GM12875 (cell line): ENCODE measurements around the gene CITED4.

Source experiments
- H3K4me3 ChIP-seq: one replicate; pipeline ENCODE4 v1.5.1; 2011; ENCODE audit warnings: low read depth, low read length, control low read depth
- CTCF ChIP-seq: IDR thresholded peaks from 2 replicates; pipeline ENCODE4 v1.5.1; 2011; ENCODE audit warnings: low read depth, mild to moderate bottlenecking, control low read depth, inconsistent platforms, low read length, moderate library complexity, borderline replicate concordance; ENCODE audit not compliant: insufficient read depth

CITED4 gene

GRCh38 chr1:40853885-40854170 is 8.3 kb downstream of the CITED4 start:
- H3K4me3 ChIP-seq: no peak overlapping the region
- TF ChIP-seq CTCF: no peak

GRCh38 chr1:40853113-40853884 is 8.9 kb downstream of the CITED4 start:
- TF ChIP-seq CTCF: no peak
- no peak overlapping the region for H3K4me3 ChIP-seq

GRCh38 chr1:40851643-40852042 is 10.5 kb downstream of the CITED4 start:
- no peak for TF ChIP-seq CTCF
- no peak overlapping the region for H3K4me3 ChIP-seq

- TF ChIP-seq CTCF: peak; percentile 81
- no peak overlapping the region for H3K4me3 ChIP-seq
Observed at GRCh38 chr1:40849801-40850592, 12.2 kb downstream of the CITED4 start.

- H3K4me3 ChIP-seq: no peak overlapping the region
Observed at GRCh38 chr1:40848530-40849189, 13.5 kb downstream of the CITED4 start.

GRCh38 chr1:40847023-40847745 is 15.0 kb downstream of the CITED4 start:
- H3K4me3 ChIP-seq: no peak overlapping the region
- no peak for TF ChIP-seq CTCF

More at GRCh38 chr1:40848530-40849189, 13.5 kb downstream of the CITED4 start:
- TF ChIP-seq CTCF: peak; percentile 83
